GM18511 (cell line): Measurements from ENCODE around the gene CCSER1.
"Not testable (repeated sequence)": the region's sequence is repeated elsewhere in the genome, so short reads cannot be mapped to it uniquely, and the experiment has no call there.

Experiments
- ATAC-seq: cut with Tn5 transposase; IDR thresholded peaks from one replicate; pipeline ENCODE4 v1.9.1; 2021; ENCODE audit warnings: mild to moderate bottlenecking, moderate library complexity; ENCODE audit not compliant: unreplicated experiment

The CCSER1 gene

GRCh38 chr4:90281541-90282355, 154.6 kb downstream of the CCSER1 start:
- ATAC-seq, result no peak

GRCh38 chr4:90290345-90290744, 163.2 kb downstream of the CCSER1 start:
- no peak for ATAC-seq

- ATAC-seq, result no peak
Observed at GRCh38 chr4:90292438-90292837, 165.2 kb downstream of the CCSER1 start.

- no peak for ATAC-seq
Observed at GRCh38 chr4:90293320-90293719, 166.1 kb downstream of the CCSER1 start.

DNA sequence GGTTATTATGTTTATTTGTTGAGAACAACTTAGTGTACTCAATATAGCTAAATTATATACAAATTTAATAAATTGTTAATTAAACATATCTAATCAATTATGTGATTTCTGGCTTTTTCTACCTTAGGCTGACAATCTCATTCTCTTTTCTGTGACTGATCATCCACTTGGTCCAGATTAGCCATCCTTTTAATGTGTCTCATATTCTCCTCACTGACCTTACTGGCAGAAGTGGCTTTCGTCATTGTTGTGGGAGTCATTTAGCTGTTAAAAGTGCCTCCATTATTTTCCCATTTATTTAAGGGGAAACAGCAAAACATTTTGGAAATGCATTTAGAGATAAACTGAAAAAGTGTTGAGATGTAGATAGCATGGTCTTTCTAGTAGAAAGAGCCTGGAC, 172.2 kb downstream of the CCSER1 start:
- ATAC-seq, result no peak

- peak; percentile 46 for ATAC-seq
Observed at GRCh38 chr4:90306810-90307209, 179.6 kb downstream of the CCSER1 start.

GRCh38 chr4:90317140-90317539, 189.9 kb downstream of the CCSER1 start:
- ATAC-seq, result not testable (repeated sequence)

GRCh38 chr4:90317785-90318184, 190.6 kb downstream of the CCSER1 start:
- ATAC-seq, result no peak

- ATAC-seq, result no peak
Observed at GRCh38 chr4:90318193-90318592, 191.0 kb downstream of the CCSER1 start.

- no peak for ATAC-seq
Observed at GRCh38 chr4:90328558-90328957, 201.4 kb downstream of the CCSER1 start.

DNA sequence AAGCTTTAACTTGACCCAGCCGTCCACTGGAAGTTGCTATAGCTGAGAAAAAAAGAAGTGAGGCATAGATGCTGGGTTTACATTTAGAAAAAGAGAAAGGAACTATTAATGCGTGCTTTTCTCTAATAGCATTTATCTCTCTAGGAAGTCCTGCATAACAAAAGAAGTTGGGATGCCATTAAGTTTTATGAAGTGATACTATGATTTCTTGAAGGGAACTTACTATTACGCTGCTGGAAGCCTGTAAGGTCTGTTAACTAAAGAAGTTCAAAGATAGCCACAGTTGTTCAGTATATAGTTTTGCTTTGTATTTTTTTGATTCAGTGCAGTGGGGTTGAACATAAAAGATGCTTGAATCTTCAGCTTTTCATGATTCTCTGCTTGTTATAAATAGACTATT, 203.4 kb downstream of the CCSER1 start:
- no peak for ATAC-seq

DNA sequence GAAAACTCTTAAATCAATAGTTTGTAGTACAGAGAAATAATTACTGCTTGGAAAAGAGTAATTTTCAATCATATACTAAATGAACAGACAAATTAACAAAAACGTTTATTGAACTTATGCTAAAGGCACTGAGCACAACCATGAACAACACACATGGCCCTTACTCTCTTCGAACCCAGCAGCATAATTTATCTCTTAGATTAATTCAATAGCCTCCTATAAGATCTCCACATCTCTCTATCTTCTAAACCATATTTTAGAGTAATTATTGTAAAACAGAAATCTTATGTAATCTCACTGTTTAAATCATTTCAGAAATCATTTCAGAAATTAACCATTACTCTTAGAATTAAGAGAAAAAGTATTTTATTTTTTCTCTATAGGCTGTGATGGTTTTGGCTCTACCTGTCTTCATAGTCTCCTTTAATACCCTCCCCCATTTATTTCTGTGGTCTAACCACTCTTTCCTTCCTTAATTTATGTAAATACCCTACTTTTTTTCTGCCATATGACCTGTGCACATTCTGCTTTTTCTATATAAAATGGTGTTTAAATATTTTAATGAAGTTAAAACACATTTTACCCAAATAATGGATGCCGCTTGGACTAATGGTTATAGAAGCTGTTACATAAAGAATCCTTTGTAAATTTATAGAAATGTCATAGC, 218.5 kb downstream of the CCSER1 start:
- no peak for ATAC-seq

- no peak for ATAC-seq
Observed at GRCh38 chr4:90349636-90350035, 222.4 kb downstream of the CCSER1 start.

DNA sequence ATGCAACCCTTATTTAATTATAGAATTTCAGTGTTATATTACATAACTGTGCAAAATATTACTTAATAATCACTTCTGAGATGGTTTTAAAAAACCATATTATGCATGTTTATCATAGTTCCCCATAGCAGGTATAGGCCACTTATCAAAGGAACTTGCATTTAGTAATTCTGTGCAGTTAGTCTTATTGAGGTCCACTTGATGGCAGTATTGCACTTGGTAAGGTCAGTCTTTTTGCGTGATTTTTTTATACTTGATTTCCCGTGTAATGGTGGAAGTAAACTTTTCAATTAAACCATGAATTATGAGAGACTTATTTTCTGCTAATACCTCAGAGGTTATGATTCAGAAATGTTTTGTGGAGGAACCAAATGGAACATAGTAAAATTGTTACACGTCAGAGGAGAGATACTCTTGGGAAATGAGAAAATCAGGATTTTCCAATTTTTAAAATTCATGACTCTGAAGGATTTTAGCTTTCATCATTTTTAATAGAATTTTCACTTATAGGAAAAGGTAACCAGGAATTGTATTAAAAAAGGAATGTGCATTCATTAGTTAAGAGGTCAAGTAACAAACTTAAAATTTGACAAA, 230.0 kb downstream of the CCSER1 start:
- no peak for ATAC-seq

DNA sequence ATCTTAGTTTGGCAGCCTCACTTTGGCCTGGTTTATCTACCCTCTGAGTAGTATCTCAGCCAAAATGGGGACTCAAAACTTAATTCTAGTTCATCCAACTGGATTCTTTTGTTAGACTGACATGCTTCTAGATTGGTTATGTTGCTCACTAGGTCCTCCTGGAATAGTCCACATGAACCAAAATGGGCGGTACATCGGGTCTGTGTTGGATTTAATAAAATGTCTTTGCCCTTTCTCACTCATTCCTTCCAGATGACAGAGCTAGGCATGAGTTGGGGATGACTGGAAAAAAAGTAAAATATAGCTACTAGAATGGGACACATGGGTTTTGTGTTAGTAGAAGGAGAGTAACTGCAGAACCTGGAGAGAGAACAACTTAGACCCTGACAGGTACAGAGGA, 247.9 kb downstream of the CCSER1 start:
- ATAC-seq, result no peak

DNA sequence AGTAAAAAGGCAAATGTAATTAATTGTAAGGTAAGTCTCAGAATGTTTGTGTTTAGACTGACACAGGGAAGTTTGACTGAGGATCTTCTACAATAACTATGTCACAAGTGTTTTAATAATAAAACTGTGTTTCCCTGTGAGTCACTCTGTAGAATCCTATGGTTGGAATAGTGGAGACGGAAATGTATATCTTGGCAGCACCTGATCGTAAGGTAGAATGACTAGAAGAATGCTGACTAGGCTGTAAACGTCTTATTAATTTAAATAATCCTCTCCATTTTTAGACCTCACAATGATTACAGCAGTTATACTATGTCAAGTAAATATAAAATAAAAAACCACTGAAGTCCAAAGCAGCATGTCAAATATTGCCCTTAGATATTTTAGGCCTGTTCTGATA, 266.0 kb downstream of the CCSER1 start:
- ATAC-seq, result no peak

- ATAC-seq, result no peak
Observed at GRCh38 chr4:90403781-90404180, 276.6 kb downstream of the CCSER1 start.

- not testable (repeated sequence) for ATAC-seq
Observed at GRCh38 chr4:90407897-90408296, 280.7 kb downstream of the CCSER1 start.

DNA sequence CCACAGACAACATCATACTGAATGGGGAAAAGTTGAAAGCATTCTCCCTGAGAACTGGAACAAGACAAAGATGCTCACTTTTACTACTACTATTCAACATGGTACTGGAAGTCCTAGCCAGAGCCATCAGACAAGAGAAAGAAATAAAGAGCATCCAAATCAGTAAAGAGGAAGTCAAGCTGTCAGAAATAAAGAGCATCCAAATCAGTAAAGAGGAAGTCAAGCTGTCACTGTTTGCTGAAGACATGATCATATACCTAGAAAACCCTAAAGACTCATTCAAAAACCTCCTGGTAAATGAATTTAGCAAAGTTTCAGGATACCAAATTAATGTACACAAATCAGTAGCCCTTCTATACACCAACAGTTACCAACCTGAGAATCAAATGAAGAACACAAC, 285.6 kb downstream of the CCSER1 start:
- not testable (repeated sequence) for ATAC-seq

DNA sequence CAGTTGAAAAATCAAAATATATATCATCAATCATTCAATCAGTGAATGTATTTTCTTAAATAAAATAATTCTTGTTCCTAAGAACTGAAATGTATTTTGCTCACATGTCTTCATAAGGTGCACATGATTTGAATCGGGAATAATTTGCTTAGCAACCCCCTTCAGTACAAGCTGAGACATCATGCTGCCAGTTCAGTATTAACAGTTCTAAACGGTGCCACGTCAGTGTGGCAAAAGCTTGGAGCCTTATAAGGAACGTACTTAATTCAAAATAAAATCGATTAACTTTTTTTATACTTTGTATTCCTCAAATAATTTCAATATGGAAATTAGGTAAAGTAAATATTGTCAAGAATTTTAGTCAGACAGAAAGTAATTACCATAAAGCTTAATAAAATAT, 287.9 kb downstream of the CCSER1 start:
- no peak for ATAC-seq

DNA sequence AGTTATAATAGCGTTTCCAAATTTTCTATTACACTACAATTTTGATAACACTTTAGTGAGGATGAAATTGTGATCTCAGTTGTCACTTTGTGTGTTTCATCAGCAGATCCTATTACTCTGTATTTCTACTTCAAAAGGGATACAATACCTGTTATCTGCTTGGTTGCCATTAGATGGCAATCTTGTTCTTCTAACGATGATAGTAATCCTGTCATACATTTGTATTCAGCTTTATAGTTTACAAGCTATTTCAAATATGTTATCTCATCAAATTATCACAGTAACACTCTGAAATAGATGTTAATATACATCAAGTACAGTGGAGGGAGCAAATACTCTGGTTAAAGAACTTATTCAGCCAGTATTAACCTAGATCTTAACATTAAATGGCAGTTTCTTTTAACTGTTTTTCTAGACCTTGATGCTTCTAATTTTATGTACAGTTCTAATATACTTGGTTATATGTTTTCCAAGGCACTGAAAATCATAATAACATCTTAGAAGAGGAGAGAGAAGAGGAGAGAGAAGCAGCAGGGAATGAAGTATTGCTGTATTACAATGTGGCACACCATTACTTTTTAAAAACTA, 292.0 kb downstream of the CCSER1 start:
- ATAC-seq, result peak; percentile 90

GRCh38 chr4:90421161-90421560, 294.0 kb downstream of the CCSER1 start:
- ATAC-seq, result no peak
